Neural progenitor cell (in vitro differentiated cells): ENCODE results near the gene SLC39A6. TPM values are rescaled to one million over a fixed set of nuclear protein-coding genes. Genes with fewer than 3 reads are reported as not detected.

ENCODE experiments used
- DNase-seq: peaks from one replicate; pipeline ENCODE4 v3.0.0-alpha.2; 2016; ENCODE audit warnings: low spot score
- H2AFZ ChIP-seq: fragments of 200-600 bp; sonication (generic); replicated peaks from 2 replicates; pipeline ENCODE4 v1.6.1; 2016; ENCODE audit warnings: antibody characterized with exemption
- H3F3A ChIP-seq: fragments of 200-600 bp; sonication (generic); 2 replicates; pipeline ENCODE4 v1.6.1; 2016; ENCODE audit warnings: antibody characterized with exemption, low read depth
- H3K27ac ChIP-seq: fragments of 200-600 bp; sonication (generic); 2 replicates; pipeline ENCODE4 v1.5.1; 2016; ENCODE audit warnings: mild to moderate bottlenecking
- H3K27me3 ChIP-seq: fragments of 200-600 bp; sonication (generic); 2 replicates; pipeline ENCODE4 v1.6.1; 2016; ENCODE audit warnings: mild to moderate bottlenecking, moderate library complexity
- H3K36me3 ChIP-seq: fragments of 200-600 bp; sonication (generic); 2 replicates; pipeline ENCODE4 v1.5.1; 2016
- H3K4me1 ChIP-seq: fragments of 200-600 bp; sonication (generic); 2 replicates; pipeline ENCODE4 v1.6.1; 2016; ENCODE audit warnings: mixed run types
- H3K4me2 ChIP-seq: fragments of 200-600 bp; sonication (generic); 2 replicates; pipeline ENCODE4 v1.6.1; 2016
- H3K4me3 ChIP-seq: fragments of 200-600 bp; sonication (generic); 2 replicates; pipeline ENCODE4 v1.5.1; 2016
- H3K79me2 ChIP-seq: fragments of 200-600 bp; sonication (generic); 2 replicates; pipeline ENCODE4 v1.6.1; 2016; ENCODE audit warnings: low read depth
- H3K9ac ChIP-seq: fragments of 200-600 bp; sonication (generic); 2 replicates; pipeline ENCODE4 v1.6.1; 2016
- H3K9me3 ChIP-seq: fragments of 200-600 bp; sonication (generic); 2 replicates; pipeline ENCODE4 v1.5.1; 2016; ENCODE audit warnings: low read depth
- H4K20me1 ChIP-seq: fragments of 200-600 bp; sonication (generic); 2 replicates; pipeline ENCODE4 v1.6.1; 2016; ENCODE audit warnings: low read depth
- H3K27ac Mint-ChIP-seq: 3 replicates; pipeline ENCODE4 v1.8.0; 2021; ENCODE audit warnings: mixed read lengths
- H3K27me3 Mint-ChIP-seq: 2 replicates; pipeline ENCODE4 v1.8.0; 2022; ENCODE audit warnings: low read depth, mild to moderate bottlenecking, inconsistent platforms, moderate library complexity, mixed read lengths; ENCODE audit not compliant: insufficient read depth
- H3K36me3 Mint-ChIP-seq: 3 replicates; pipeline ENCODE4 v1.8.0; 2021; ENCODE audit warnings: mixed read lengths
- H3K4me1 Mint-ChIP-seq: 3 replicates; pipeline ENCODE4 v1.8.0; 2021; ENCODE audit warnings: mixed read lengths
- H3K4me3 Mint-ChIP-seq: 3 replicates; pipeline ENCODE4 v1.8.0; 2021; ENCODE audit warnings: mild to moderate bottlenecking, moderate library complexity, mixed read lengths
- H3K9me3 Mint-ChIP-seq: 3 replicates; pipeline ENCODE4 v1.8.0; 2020; ENCODE audit warnings: mixed read lengths
- EZH2 ChIP-seq: fragments of 200-600 bp; sonication (generic); IDR thresholded peaks from 2 replicates; pipeline ENCODE4 v1.6.1; 2017; ENCODE audit warnings: antibody characterized with exemption, mild to moderate bottlenecking, moderate library complexity
- EZH2phosphoT487 ChIP-seq: fragments of 200-600 bp; sonication (generic); IDR thresholded peaks from 2 replicates; pipeline ENCODE4 v1.6.1; 2017; ENCODE audit warnings: antibody characterized with exemption
- total RNA-seq: library from RNA; depleted of rRNA; stranded (reverse); fragments of >200 nt; gene quantifications from 2 replicates; pipeline ENCODE4 v1.2.3, GENCODE V29; 2015; ENCODE audit warnings: low replicate concordance
- TF ChIP-seq, protein P1 (sequence below): fragments of 200-600 bp; sonication (generic); IDR thresholded peaks from 2 replicates; pipeline ENCODE4 v1.5.1; 2017; ENCODE audit warnings: antibody characterized with exemption, mild to moderate bottlenecking

SLC39A6 gene
- total RNA-seq, 1 donor from 2014 or later, result 92.5 TPM

DNA sequence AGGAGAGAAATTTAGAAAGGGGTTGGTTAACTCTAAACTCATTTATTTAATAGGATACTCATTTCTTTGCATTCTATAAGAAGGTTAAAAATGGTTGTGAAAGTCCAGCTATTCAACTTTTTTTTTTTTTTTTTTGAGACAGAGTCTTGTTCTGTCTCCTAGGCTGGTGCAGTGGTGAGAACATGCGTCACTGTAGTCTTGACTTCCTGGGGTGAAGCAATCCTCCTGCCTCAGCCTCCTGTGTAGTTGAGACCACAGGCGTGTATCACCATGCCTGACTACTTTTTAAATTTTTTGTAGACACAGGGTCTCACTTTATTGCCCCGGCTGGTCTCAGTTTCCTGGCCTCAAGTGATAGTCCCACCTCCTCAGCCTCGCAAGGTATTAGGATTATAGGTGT, 12.4 kb upstream of the SLC39A6 start:
- DNase-seq, result no peak
- TF ChIP-seq, protein P1, sequence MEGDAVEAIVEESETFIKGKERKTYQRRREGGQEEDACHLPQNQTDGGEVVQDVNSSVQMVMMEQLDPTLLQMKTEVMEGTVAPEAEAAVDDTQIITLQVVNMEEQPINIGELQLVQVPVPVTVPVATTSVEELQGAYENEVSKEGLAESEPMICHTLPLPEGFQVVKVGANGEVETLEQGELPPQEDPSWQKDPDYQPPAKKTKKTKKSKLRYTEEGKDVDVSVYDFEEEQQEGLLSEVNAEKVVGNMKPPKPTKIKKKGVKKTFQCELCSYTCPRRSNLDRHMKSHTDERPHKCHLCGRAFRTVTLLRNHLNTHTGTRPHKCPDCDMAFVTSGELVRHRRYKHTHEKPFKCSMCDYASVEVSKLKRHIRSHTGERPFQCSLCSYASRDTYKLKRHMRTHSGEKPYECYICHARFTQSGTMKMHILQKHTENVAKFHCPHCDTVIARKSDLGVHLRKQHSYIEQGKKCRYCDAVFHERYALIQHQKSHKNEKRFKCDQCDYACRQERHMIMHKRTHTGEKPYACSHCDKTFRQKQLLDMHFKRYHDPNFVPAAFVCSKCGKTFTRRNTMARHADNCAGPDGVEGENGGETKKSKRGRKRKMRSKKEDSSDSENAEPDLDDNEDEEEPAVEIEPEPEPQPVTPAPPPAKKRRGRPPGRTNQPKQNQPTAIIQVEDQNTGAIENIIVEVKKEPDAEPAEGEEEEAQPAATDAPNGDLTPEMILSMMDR, result no peak
- no peak for TF ChIP-seq EZH2
- no peak for TF ChIP-seq EZH2phosphoT487
- Mint-ChIP-seq H3K27ac (no peak overlapping the region), H3K36me3 (peaks cover 21% of the 10 kb centered on the region), H3K27me3 (no peaks in the 10 kb centered on the region), H3K4me1 (no peaks in the 10 kb centered on the region), H3K4me3 (no peak overlapping the region), H3K9me3 (no peaks in the 10 kb centered on the region)
- Histone ChIP-seq H3K4me2 (no peak overlapping the region), H3K4me1 (no peaks in the 10 kb centered on the region), H3F3A (no peaks in the 10 kb centered on the region), H3K27me3 (no peaks in the 10 kb centered on the region), H3K9me3 (no peaks in the 10 kb centered on the region), H3K4me3 (no peak overlapping the region), H4K20me1 (peaks cover 4% of the 10 kb centered on the region), H3K9ac (no peak overlapping the region), H3K79me2 (peaks cover 9% of the 10 kb centered on the region), H3K36me3 (peaks cover 37% of the 10 kb centered on the region), H2AFZ (no peak overlapping the region), H3K27ac (no peak overlapping the region)

DNA sequence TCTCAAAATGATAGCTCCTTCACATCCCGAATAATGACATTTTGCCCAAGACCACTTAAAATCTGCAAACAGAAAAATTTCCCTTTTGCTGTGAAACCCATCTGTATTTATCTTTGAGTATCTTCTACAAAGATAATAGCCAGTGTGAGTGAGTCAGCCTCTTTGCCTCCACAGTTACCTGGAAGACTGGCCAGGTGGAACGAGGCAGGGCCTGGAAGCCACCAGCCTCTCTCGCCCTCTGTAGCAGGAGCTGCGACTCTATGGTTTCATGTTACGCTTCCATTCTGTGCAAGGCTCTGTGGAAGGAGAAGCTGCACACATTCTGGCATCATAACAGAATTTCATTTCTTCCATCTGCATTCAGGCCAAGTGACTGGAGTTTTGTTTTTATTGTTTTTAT, 10.1 kb upstream of the SLC39A6 start:
- Histone ChIP-seq H3K9ac (no peak overlapping the region), H3K27me3 (no peaks in the 10 kb centered on the region), H3K4me2 (no peak overlapping the region), H3F3A (peaks cover 10% of the 10 kb centered on the region), H2AFZ (no peak overlapping the region), H3K4me3 (no peak overlapping the region), H3K27ac (no peak overlapping the region), H4K20me1 (peaks cover 15% of the 10 kb centered on the region), H3K9me3 (no peaks in the 10 kb centered on the region), H3K4me1 (no peaks in the 10 kb centered on the region), H3K79me2 (peaks cover 32% of the 10 kb centered on the region), H3K36me3 (peaks cover 16% of the 10 kb centered on the region)
- Mint-ChIP-seq H3K36me3 (peaks cover 9% of the 10 kb centered on the region), H3K27ac (no peak overlapping the region), H3K27me3 (no peaks in the 10 kb centered on the region), H3K4me3 (no peak overlapping the region), H3K4me1 (no peaks in the 10 kb centered on the region), H3K9me3 (no peaks in the 10 kb centered on the region)
- TF ChIP-seq, protein P1, result no peak
- TF ChIP-seq EZH2 (no peak), EZH2phosphoT487 (no peak)
- no peak for DNase-seq

DNA sequence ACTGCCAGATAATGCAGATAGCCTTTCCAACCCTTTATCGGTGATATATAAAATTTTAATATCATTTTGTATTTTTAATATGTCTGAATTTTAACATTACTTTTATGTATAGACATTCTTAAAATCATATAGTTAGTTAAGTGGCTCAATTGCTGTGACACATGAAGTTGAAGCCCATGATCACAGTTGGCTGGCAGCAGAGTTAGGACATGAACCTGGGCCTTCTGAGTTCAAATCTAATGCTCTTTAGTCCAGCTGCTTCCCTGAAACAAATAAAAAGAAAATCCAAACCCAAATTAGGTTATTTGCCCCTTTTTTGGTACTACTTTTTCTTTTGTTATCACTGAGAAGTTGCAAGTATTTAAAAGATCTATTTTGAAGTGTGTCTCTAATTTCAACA, 6.1 kb upstream of the SLC39A6 start:
- Histone ChIP-seq H3K79me2 (peaks cover 72% of the 10 kb centered on the region), H2AFZ (no peak overlapping the region), H3K27ac (no peak overlapping the region), H3K27me3 (no peaks in the 10 kb centered on the region), H3K4me1 (peaks cover 5% of the 10 kb centered on the region), H4K20me1 (peaks cover 50% of the 10 kb centered on the region), H3K4me3 (no peak overlapping the region), H3K9me3 (no peaks in the 10 kb centered on the region), H3K9ac (no peak overlapping the region), H3F3A (peaks cover 18% of the 10 kb centered on the region), H3K4me2 (no peak overlapping the region), H3K36me3 (peaks cover 6% of the 10 kb centered on the region)
- H3K9me3 Mint-ChIP-seq, result no peaks in the 10 kb centered on the region
- H3K36me3 Mint-ChIP-seq, result peaks cover 7% of the 10 kb centered on the region
- peaks cover 11% of the 10 kb centered on the region for H3K4me1 Mint-ChIP-seq
- H3K27me3 Mint-ChIP-seq, result no peaks in the 10 kb centered on the region
- H3K4me3 Mint-ChIP-seq, result no peak overlapping the region
- TF ChIP-seq, protein P1, result no peak
- TF ChIP-seq EZH2 (no peak), EZH2phosphoT487 (no peak)
- DNase-seq, result no peak
- H3K27ac Mint-ChIP-seq, result no peak overlapping the region

DNA sequence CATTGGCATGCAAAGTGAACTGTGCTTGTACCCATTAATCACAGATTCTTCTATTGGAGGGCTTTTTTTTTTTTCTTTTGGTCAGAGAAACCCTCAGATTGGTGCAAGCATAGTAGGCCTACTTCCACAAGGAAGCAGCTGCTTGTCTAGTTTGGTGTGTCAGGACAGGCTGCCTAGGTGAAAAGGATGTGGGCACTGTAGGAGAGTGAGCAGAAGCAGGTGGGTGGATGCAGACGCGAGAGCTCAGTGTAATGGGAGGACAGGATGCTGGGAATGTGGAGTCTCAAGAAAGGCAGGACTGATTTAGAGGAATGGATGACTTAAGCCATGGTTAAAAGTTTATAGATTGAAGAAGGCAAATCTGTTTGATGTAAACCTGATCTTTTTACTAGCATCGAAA, 3.6 kb upstream of the SLC39A6 start:
- Mint-ChIP-seq H3K9me3 (no peaks in the 10 kb centered on the region), H3K4me1 (peaks cover 18% of the 10 kb centered on the region), H3K27me3 (no peaks in the 10 kb centered on the region), H3K36me3 (peaks cover 4% of the 10 kb centered on the region), H3K27ac (no peak overlapping the region), H3K4me3 (peak overlapping the region; percentile 63)
- peaks cover 5% of the 10 kb centered on the region for H3K4me1 ChIP-seq
- H3K9ac ChIP-seq, result no peak overlapping the region
- DNase-seq, result no peak
- peaks cover 18% of the 10 kb centered on the region for H3F3A ChIP-seq
- H3K36me3 ChIP-seq, result peaks cover 6% of the 10 kb centered on the region
- no peak overlapping the region for H2AFZ ChIP-seq
- H3K27me3 ChIP-seq, result no peaks in the 10 kb centered on the region
- no peak overlapping the region for H3K4me3 ChIP-seq
- peaks cover 57% of the 10 kb centered on the region for H4K20me1 ChIP-seq
- H3K9me3 ChIP-seq, result no peaks in the 10 kb centered on the region
- H3K4me2 ChIP-seq, result no peak overlapping the region
- H3K27ac ChIP-seq, result no peak overlapping the region
- no peak for TF ChIP-seq EZH2phosphoT487
- TF ChIP-seq, protein P1, result no peak
- TF ChIP-seq EZH2, result no peak
- peaks cover 91% of the 10 kb centered on the region for H3K79me2 ChIP-seq
